Stomach smooth muscle (tissue), 2 donors: ENCODE data around the gene KAZN.

Experiments
- H3K27ac ChIP-seq: one replicate; pipeline ENCODE4 v1.7.0; 2013; ENCODE audit warnings: mild to moderate bottlenecking, low read length, inconsistent platforms
- H3K27me3 ChIP-seq, 2 donors: one replicate each; pipeline ENCODE4 v1.7.0; 2013; ENCODE audit warnings: low read length in 2 of 2; ENCODE audit not compliant: insufficient read depth in 2 of 2, control insufficient read depth in 1 of 2
- H3K36me3 ChIP-seq, 2 donors: one replicate each; pipeline ENCODE4 v1.7.0; 2013; ENCODE audit warnings: low read length in 2 of 2; ENCODE audit not compliant: control insufficient read depth in 2 of 2, insufficient read depth in 2 of 2
- H3K4me1 ChIP-seq: one replicate; pipeline ENCODE4 v1.7.0; 2013; ENCODE audit warnings: low read length; ENCODE audit not compliant: control insufficient read depth, insufficient read depth
- H3K4me3 ChIP-seq, 2 donors: one replicate each; pipeline ENCODE4 v1.7.0; 2013; ENCODE audit warnings: low read length in 2 of 2
- H3K9ac ChIP-seq, 2 donors: one replicate each; pipeline ENCODE4 v1.7.0; 2013; ENCODE audit warnings: low read length in 2 of 2, mild to moderate bottlenecking in 1 of 2
- H3K9me3 ChIP-seq, 2 donors: one replicate each; pipeline ENCODE4 v1.7.0; 2013; ENCODE audit warnings: low read length in 2 of 2; ENCODE audit not compliant: control insufficient read depth in 2 of 2
- donor health status: healthy.
- donor health status: Pancreatic carcinoma.

KAZN gene

GRCh38 chr1:15110128-15110866 lies 511.8 kb downstream of the KAZN start:
- Histone ChIP-seq H3K9ac (no peak overlapping the region), H3K4me1 (no peaks in the 10 kb centered on the region), H3K27ac (no peak overlapping the region), H3K9me3 (no peaks in the 10 kb centered on the region), H3K36me3 (no peaks in the 10 kb centered on the region), H3K27me3 (peaks cover 7 to 8% of the 10 kb centered on the region in 2 donors), H3K4me3 (no peak overlapping the region)

GRCh38 chr1:15110867-15111230 lies 512.4 kb downstream of the KAZN start:
- H3K36me3 ChIP-seq, result no peaks in the 10 kb centered on the region
- no peak overlapping the region for H3K9ac ChIP-seq
- no peak overlapping the region for H3K27ac ChIP-seq
- no peaks in the 10 kb centered on the region for H3K9me3 ChIP-seq
- peaks cover 5 to 7% of the 10 kb centered on the region in 2 donors for H3K27me3 ChIP-seq
- H3K4me1 ChIP-seq, result no peaks in the 10 kb centered on the region
- H3K4me3 ChIP-seq, result no peak overlapping the region

GRCh38 chr1:15113146-15113545 lies 514.7 kb downstream of the KAZN start:
- Histone ChIP-seq H3K27ac (no peak overlapping the region), H3K9me3 (no peaks in the 10 kb centered on the region), H3K9ac (no peak overlapping the region), H3K4me1 (no peaks in the 10 kb centered on the region), H3K36me3 (no peaks in the 10 kb centered on the region), H3K4me3 (no peak overlapping the region), H3K27me3 (no peaks in the 10 kb centered on the region)

- Histone ChIP-seq H3K4me3 (no peak overlapping the region), H3K27me3 (no peaks in the 10 kb centered on the region), H3K9ac (no peak overlapping the region), H3K36me3 (no peaks in the 10 kb centered on the region), H3K27ac (no peak overlapping the region), H3K9me3 (no peaks in the 10 kb centered on the region), H3K4me1 (no peaks in the 10 kb centered on the region)
These were observed 516.4 kb downstream of the KAZN start for GRCh38 chr1:15114884-15115283.

GRCh38 chr1:15115542-15116330 lies 517.3 kb downstream of the KAZN start:
- Histone ChIP-seq H3K36me3 (no peaks in the 10 kb centered on the region), H3K27ac (no peak overlapping the region), H3K9me3 (no peaks in the 10 kb centered on the region), H3K9ac (no peak overlapping the region), H3K4me3 (no peak overlapping the region), H3K4me1 (no peaks in the 10 kb centered on the region), H3K27me3 (no peaks in the 10 kb centered on the region)

GRCh38 chr1:15116966-15117365 lies 518.5 kb downstream of the KAZN start:
- H3K27ac ChIP-seq, result no peak overlapping the region
- no peaks in the 10 kb centered on the region for H3K36me3 ChIP-seq
- no peaks in the 10 kb centered on the region for H3K9me3 ChIP-seq
- no peak overlapping the region for H3K4me3 ChIP-seq
- H3K27me3 ChIP-seq, result no peaks in the 10 kb centered on the region
- no peak overlapping the region for H3K9ac ChIP-seq
- H3K4me1 ChIP-seq, result no peaks in the 10 kb centered on the region

GRCh38 chr1:15117671-15118325 lies 519.3 kb downstream of the KAZN start:
- H3K27ac ChIP-seq, result no peak overlapping the region
- no peak overlapping the region for H3K9ac ChIP-seq
- H3K9me3 ChIP-seq, result no peaks in the 10 kb centered on the region
- H3K4me1 ChIP-seq, result no peaks in the 10 kb centered on the region
- no peak overlapping the region for H3K4me3 ChIP-seq
- H3K27me3 ChIP-seq, result no peaks in the 10 kb centered on the region
- H3K36me3 ChIP-seq, result no peaks in the 10 kb centered on the region

GRCh38 chr1:15118579-15118978 lies 520.1 kb downstream of the KAZN start:
- Histone ChIP-seq H3K9ac (no peak overlapping the region), H3K36me3 (no peaks in the 10 kb centered on the region), H3K4me1 (no peaks in the 10 kb centered on the region), H3K9me3 (no peaks in the 10 kb centered on the region), H3K27ac (no peak overlapping the region), H3K27me3 (no peaks in the 10 kb centered on the region), H3K4me3 (no peak overlapping the region)

GRCh38 chr1:15120251-15120945 lies 521.9 kb downstream of the KAZN start:
- Histone ChIP-seq H3K36me3 (no peaks in the 10 kb centered on the region), H3K9me3 (no peaks in the 10 kb centered on the region)

GRCh38 chr1:15122331-15122730 lies 523.8 kb downstream of the KAZN start:
- Histone ChIP-seq H3K9ac (no peak overlapping the region), H3K27ac (no peak overlapping the region), H3K27me3 (no peaks in the 10 kb centered on the region), H3K4me1 (no peaks in the 10 kb centered on the region), H3K4me3 (no peak overlapping the region), H3K9me3 (no peaks in the 10 kb centered on the region), H3K36me3 (no peaks in the 10 kb centered on the region)

More at GRCh38 chr1:15120251-15120945, 521.9 kb downstream of the KAZN start:
- no peak overlapping the region for H3K4me3 ChIP-seq
- H3K27me3 ChIP-seq, result no peaks in the 10 kb centered on the region
- H3K4me1 ChIP-seq, result no peaks in the 10 kb centered on the region
- no peak overlapping the region for H3K9ac ChIP-seq
- H3K27ac ChIP-seq, result no peak overlapping the region
